T-cell (primary cell): ENCODE results near the gene SRSF4. TPM values are rescaled to one million over a fixed set of nuclear protein-coding genes. Genes with fewer than 3 reads are reported as not detected.
"Not testable (repeated sequence)": the region's sequence is repeated elsewhere in the genome, so short reads cannot be mapped to it uniquely, and the experiment has no call there.

Experiments
- ATAC-seq, 4 experiments: fragments of 200-7000 bp in 3 of 4; fragments of 150-1000 bp in 1 of 4; cut with Tn5 transposase; replicated peaks in 1 of 4; 1 replicate in 3 of 4; 2 replicates in 1 of 4; pipeline ENCODE4 v1.10.0; 2021; ENCODE audit warnings: moderate library complexity in 3 of 4, mild to moderate bottlenecking in 2 of 4, moderate number of reproducible peaks in 1 of 4
- CTCF ChIA-PET, 2 donors: fragments of 300-600 bp; sonication (Branson Sonifier 250); formaldehyde crosslinking; loops; one replicate each; lab custom pipeline; 2022; ENCODE audit warnings: antibody characterized with exemption in 2 of 2; lab: Charles Lee
- POLR2A ChIA-PET, 2 donors: fragments of 300-600 bp; sonication (Branson Sonifier 250); formaldehyde crosslinking; loops; one replicate each; lab custom pipeline; 2022; ENCODE audit warnings: antibody characterized with exemption in 2 of 2; lab: Charles Lee
- DNase-seq, 35 experiments: peaks; one replicate each; pipeline versions ENCODE4 v3.0.0 to v3.0.0-alpha.2; 2013 to 2023
- H3K27ac ChIP-seq: one replicate; pipeline ENCODE4 v1.5.1; 2013; ENCODE audit warnings: low read length
- H3K27me3 ChIP-seq, 2 experiments: replicated peaks in 1 of 2; 1 replicate in 1 of 2; 2 replicates in 1 of 2; pipeline versions ENCODE4 v1.6.1 to v1.7.0; 2013; ENCODE audit warnings: low read length in 1 of 2, mixed read lengths in 1 of 2; ENCODE audit not compliant: control insufficient read depth in 2 of 2, insufficient read depth in 2 of 2; ENCODE audit errors: extremely low read depth in 1 of 2
- H3K36me3 ChIP-seq, 2 donors: 1 replicate in 1 of 2; 2 replicates in 1 of 2; pipeline versions ENCODE4 v1.6.1 to v1.7.0; 2013; ENCODE audit warnings: low read length in 1 of 2; ENCODE audit not compliant: control insufficient read depth in 2 of 2, insufficient read depth in 1 of 2; ENCODE audit errors: extremely low read depth in 1 of 2
- H3K4me1 ChIP-seq, 2 experiments: 1 replicate in 1 of 2; 2 replicates in 1 of 2; pipeline versions ENCODE4 v1.6.1 to v1.7.0; 2013; ENCODE audit warnings: low read length in 2 of 2, mixed read lengths in 1 of 2; ENCODE audit not compliant: insufficient read depth in 2 of 2, control insufficient read depth in 1 of 2; ENCODE audit errors: extremely low read depth in 1 of 2
- H3K4me3 ChIP-seq, 2 donors: 1 replicate in 1 of 2; 2 replicates in 1 of 2; pipeline versions ENCODE4 v1.5.1 to v1.7.0; 2013; ENCODE audit warnings: mild to moderate bottlenecking in 2 of 2, low read length in 1 of 2, moderate library complexity in 1 of 2; ENCODE audit not compliant: control insufficient read depth in 1 of 2; ENCODE audit errors: extremely low read depth in 1 of 2
- H3K9me3 ChIP-seq: 2 replicates; pipeline ENCODE4 v1.7.0; 2013
- H3K27ac Mint-ChIP-seq, 2 donors: one replicate each; pipeline ENCODE4 v1.8.0; 2020 to 2021; ENCODE audit warnings: mild to moderate bottlenecking in 2 of 2, mixed read lengths in 2 of 2
- H3K27me3 Mint-ChIP-seq, 2 donors: one replicate each; pipeline ENCODE4 v1.8.0; 2021 to 2022; ENCODE audit warnings: mixed read lengths in 2 of 2
- H3K36me3 Mint-ChIP-seq: one replicate; pipeline ENCODE4 v1.8.0; 2021; ENCODE audit warnings: mixed read lengths
- H3K4me1 Mint-ChIP-seq, 3 donors: one replicate each; pipeline ENCODE4 v1.8.0; 2020 to 2022; ENCODE audit warnings: mixed read lengths in 3 of 3, mild to moderate bottlenecking in 1 of 3
- H3K4me3 Mint-ChIP-seq, 3 donors: one replicate each; pipeline ENCODE4 v1.8.0; 2020 to 2022; ENCODE audit warnings: mild to moderate bottlenecking in 3 of 3, mixed read lengths in 3 of 3, moderate library complexity in 3 of 3
- H3K9me3 Mint-ChIP-seq, 3 donors: one replicate each; pipeline ENCODE4 v1.8.0; 2020 to 2022; ENCODE audit warnings: mixed read lengths in 3 of 3
- WGBS: methylation state at CpG from one replicate; pipeline ENCODE4 v1.1.5; 2013; ENCODE audit warnings: missing lambda C conversion rate; ENCODE audit not compliant: insufficient coverage; 5-methylcytosine and 5-hydroxymethylcytosine counted together
- total RNA-seq, 35 experiments: library from RNA in 6 of 35; stranded (reverse) in 6 of 35; fragments of 120-200 nt in 1 of 35; gene quantifications; one replicate each; pipeline versions ENCODE4 v1.2.1 to v1.2.4 and lab custom pipeline; 2013 to 2026

The SRSF4 gene
- total RNA-seq, 5 donors from 2014 or later (not counting 1 experiment from before 2014, with no cell fraction given): 76.0 to 90.4 (median 78.9) TPM

- H3K36me3 Mint-ChIP-seq: peaks cover 46% of the 10 kb centered on the region
Measured at GRCh38 chr1:29156543-29157268, 25.0 kb downstream of the SRSF4 start.

DNA sequence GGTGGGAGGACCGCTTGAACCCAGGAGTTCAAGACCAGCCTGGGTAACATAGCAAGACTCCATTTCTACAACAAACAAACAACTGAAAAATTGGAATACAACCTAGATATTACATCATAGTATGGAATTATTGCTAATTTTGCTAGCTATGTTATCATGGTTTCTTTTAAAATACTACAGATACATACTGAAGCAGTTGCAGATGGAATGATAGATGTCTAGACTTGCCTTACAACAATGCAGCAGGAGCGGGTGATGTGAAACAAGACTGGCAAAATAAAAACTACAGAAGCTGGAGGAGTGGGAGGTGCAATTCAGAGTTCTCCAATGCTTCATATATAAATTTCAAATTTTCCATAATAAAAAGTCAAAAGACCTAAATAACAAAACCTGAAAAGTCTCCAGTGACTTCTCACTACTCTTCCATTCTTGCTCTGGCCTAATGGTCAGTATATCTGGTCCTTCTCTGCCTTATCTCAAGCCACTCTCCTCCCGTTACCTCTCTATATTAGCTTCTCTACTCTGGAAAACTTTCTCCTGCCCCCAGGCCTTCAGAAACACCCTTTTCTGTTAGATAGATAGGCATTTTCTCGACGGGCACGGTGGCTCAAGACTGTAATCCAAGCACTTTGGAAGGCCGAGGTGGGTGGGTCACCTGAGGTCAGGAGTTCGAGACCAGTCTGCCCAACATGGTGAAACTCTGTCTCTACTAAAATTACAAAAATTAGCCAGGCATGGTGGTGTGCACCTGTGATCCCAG lies 29.5 kb downstream of the SRSF4 start:
- ChIA-PET CTCF (no interaction called here), POLR2A (no interaction called here)
- no peak overlapping the region for H3K4me3 Mint-ChIP-seq
- WGBS: 80% methylated on average over 3 of the region's 8 CpGs
- H3K9me3 Mint-ChIP-seq: no peaks in the 10 kb centered on the region
- H3K27ac ChIP-seq: no peak overlapping the region
- H3K36me3 Mint-ChIP-seq: peaks cover 67% of the 10 kb centered on the region
- peaks cover 10 to 87% of the 10 kb centered on the region in 2 donors for H3K36me3 ChIP-seq
- peaks cover 0 to 3% (median 3%) of the 10 kb centered on the region in 3 donors for H3K4me1 Mint-ChIP-seq
- no peak overlapping the region for H3K4me3 ChIP-seq
- no peaks in the 10 kb centered on the region for H3K27me3 ChIP-seq
- DNase-seq (no peak), ATAC-seq (no peak)
- H3K9me3 ChIP-seq: no peaks in the 10 kb centered on the region
- H3K27ac Mint-ChIP-seq: no peak overlapping the region
- no peaks in the 10 kb centered on the region for H3K27me3 Mint-ChIP-seq
- no peaks in the 10 kb centered on the region for H3K4me1 ChIP-seq

More at GRCh38 chr1:29156543-29157268, 25.0 kb downstream of the SRSF4 start:
- no peak overlapping the region for H3K4me3 ChIP-seq
- H3K27ac ChIP-seq: no peak overlapping the region
- Mint-ChIP-seq H3K27me3 (no peaks in the 10 kb centered on the region), H3K9me3 (no peaks in the 10 kb centered on the region), H3K4me1 (peaks cover 0 to 14% (median 10%) of the 10 kb centered on the region in 3 donors), H3K27ac (peak overlapping the region in 1 of 2 donors; percentile 5), H3K4me3 (no peak overlapping the region)
- CTCF ChIA-PET: interaction anchor here in 1 of 2 donors (0.6 kb wide), 1 partner anchor 27 kb away, joined by 3 read pairs; no protein-coding TSS in a partner anchor
- DNase-seq (no peak), ATAC-seq (no peak)
- POLR2A ChIA-PET: no interaction called here
- no peaks in the 10 kb centered on the region for H3K27me3 ChIP-seq
- 97% methylated on average over 8 of the region's 10 CpGs for WGBS
- no peaks in the 10 kb centered on the region for H3K4me1 ChIP-seq
- H3K9me3 ChIP-seq: no peaks in the 10 kb centered on the region
- H3K36me3 ChIP-seq: peaks cover 4 to 77% of the 10 kb centered on the region in 2 donors

DNA sequence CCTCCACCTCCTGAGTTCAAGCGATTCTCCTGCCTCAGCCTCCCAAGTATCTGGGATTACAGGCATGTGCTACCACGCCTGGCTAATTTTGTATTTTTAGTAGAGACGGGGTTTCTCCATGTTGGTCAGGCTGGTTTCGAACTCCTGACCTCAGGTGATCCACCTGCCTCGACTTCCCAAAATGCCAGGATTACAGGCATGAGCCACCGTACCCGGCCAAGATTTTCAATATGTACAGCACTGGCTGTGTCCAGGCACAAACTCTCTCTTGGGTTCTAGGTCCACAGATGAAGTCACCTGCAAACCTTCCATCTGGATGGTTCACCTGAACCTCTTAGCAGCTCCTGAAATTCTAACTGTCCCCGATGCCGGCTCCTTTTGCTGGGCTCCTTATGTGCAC lies 31.4 kb downstream of the SRSF4 start:
- H3K27ac ChIP-seq, H3K27me3 Mint-ChIP-seq, H3K4me1 ChIP-seq, H3K9me3 Mint-ChIP-seq, H3K27me3 ChIP-seq, H3K27ac Mint-ChIP-seq, POLR2A ChIA-PET, H3K4me1 Mint-ChIP-seq, DNase-seq, H3K9me3 ChIP-seq, CTCF ChIA-PET, H3K4me3 Mint-ChIP-seq, ATAC-seq, H3K4me3 ChIP-seq: not testable (repeated sequence)
- 99% methylated on average over 7 of the region's 9 CpGs for WGBS
- H3K36me3 ChIP-seq: peaks cover 10 to 86% of the 10 kb centered on the region in 2 donors
- H3K36me3 Mint-ChIP-seq: peaks cover 76% of the 10 kb centered on the region

DNA sequence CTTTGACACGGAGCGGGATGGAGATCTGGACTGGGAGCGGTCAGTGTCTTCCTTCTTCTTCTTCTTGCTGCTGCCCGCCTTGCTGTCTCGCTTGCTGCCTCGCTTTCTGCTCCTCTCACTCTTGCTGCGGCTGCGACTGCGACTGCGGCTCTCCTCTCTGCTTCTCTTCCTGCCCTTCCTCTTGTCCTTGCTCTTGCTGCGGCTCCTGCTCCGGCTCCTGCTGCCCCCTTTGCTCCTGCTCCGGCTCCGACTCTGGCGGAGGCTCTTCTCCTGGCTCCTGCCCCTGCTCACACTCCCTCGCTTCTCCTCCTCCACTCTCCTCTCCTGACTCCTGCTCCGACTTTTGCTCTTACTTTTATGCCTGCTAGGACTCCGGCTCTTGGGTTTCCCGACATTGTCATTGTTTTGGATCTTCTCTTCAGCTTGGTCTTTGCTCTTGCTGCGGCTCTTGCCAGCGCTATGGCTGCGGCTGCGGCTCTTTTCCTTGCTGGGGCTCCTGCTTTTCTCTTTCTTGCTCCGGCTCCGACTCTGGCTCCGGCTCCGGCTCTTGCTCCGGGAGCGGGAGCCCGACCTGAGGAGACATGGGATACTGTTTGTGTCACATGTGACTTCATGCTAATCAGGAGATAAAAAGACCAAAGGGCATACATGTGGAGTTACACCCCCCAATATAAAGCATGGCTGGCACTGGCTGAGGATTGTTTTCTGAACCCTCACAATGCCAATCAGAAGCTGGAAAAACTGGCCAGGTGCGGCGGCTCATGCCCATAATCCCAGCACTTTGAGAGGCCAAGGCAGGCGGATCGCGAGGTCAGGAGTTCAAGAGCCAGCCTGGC lies 32.8 kb downstream of the SRSF4 start:
- POLR2A ChIA-PET: no interaction called here
- Histone ChIP-seq H3K27ac (no peak overlapping the region), H3K4me1 (no peaks in the 10 kb centered on the region), H3K9me3 (no peaks in the 10 kb centered on the region), H3K36me3 (peaks cover 10 to 77% of the 10 kb centered on the region in 2 donors), H3K27me3 (no peaks in the 10 kb centered on the region), H3K4me3 (no peak overlapping the region)
- Mint-ChIP-seq H3K4me3 (no peak overlapping the region), H3K4me1 (no peaks in the 10 kb centered on the region), H3K27me3 (no peaks in the 10 kb centered on the region), H3K36me3 (peaks cover 74% of the 10 kb centered on the region), H3K27ac (no peak overlapping the region), H3K9me3 (no peaks in the 10 kb centered on the region)
- DNase-seq (no peak), ATAC-seq (no peak)
- WGBS: 98% methylated on average over 30 of the region's 35 CpGs
- CTCF ChIA-PET: no interaction called here

DNA sequence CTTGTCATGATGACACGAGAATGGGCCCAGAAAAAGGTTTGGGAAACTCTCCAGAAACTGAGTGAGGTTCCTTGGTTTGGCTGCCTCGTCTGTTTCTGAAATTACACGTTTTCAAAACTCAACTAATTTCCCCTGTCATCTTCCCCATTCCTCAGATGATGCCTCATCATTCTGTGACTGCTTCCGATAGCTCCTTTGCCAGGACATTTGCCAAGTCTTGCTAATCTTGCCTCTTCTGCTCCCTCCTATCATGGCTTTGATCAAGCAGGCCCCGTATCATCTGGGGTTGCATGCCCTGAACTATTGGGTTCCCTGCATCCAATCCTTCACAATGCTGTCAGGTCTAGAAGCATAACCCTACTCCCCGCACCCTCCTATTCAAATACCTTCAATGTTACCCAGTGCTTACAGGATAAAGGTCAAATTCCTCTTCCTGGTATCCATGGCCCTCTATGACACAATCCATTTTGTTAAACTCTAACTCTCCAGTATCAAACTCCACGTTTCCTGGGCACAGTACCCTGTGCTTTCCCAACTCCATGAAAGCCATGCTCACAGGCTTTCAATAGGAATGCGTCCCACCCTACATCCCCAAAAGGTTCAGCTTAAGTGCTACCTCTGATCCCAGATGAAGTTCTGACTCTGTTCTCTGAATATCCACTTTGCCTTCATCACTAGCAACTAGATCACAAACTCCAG lies 35.8 kb downstream of the SRSF4 start:
- Histone ChIP-seq H3K27me3 (no peaks in the 10 kb centered on the region), H3K4me3 (no peak overlapping the region), H3K36me3 (peaks cover 10 to 50% of the 10 kb centered on the region in 2 donors), H3K27ac (no peak overlapping the region), H3K4me1 (no peaks in the 10 kb centered on the region), H3K9me3 (no peaks in the 10 kb centered on the region)
- ChIA-PET CTCF (no interaction called here), POLR2A (no interaction called here)
- Mint-ChIP-seq H3K4me3 (no peak overlapping the region), H3K27me3 (no peaks in the 10 kb centered on the region), H3K36me3 (peaks cover 56% of the 10 kb centered on the region), H3K4me1 (no peaks in the 10 kb centered on the region), H3K9me3 (no peaks in the 10 kb centered on the region), H3K27ac (no peak overlapping the region)
- WGBS: 83% methylated on average over 7 of the region's 8 CpGs
- no peak for DNase-seq
- peak in 1 of 4 experiments; percentile 11 for ATAC-seq

- Histone ChIP-seq H3K36me3 (peaks cover 9 to 36% of the 10 kb centered on the region in 2 donors), H3K4me1 (no peaks in the 10 kb centered on the region), H3K4me3 (no peak overlapping the region), H3K27ac (no peak overlapping the region), H3K27me3 (no peaks in the 10 kb centered on the region), H3K9me3 (no peaks in the 10 kb centered on the region)
- Mint-ChIP-seq H3K27ac (no peak overlapping the region), H3K27me3 (no peaks in the 10 kb centered on the region), H3K4me3 (no peak overlapping the region), H3K4me1 (no peaks in the 10 kb centered on the region), H3K36me3 (peaks cover 39% of the 10 kb centered on the region), H3K9me3 (no peaks in the 10 kb centered on the region)
- no peak for DNase-seq
- no peak for ATAC-seq
- ChIA-PET CTCF (no interaction called here), POLR2A (no interaction called here)
- no CpG with 5 or more reads among the region's 2 CpGs for WGBS
Measured at GRCh38 chr1:29144178-29144577, 37.5 kb downstream of the SRSF4 start.
